ENCODE results near the gene PLCD4. TPM values are rescaled to one million over a fixed set of nuclear protein-coding genes. Genes with fewer than 3 reads are reported as not detected.

The PLCD4 gene
- total RNA-seq, 2 experiments from 2014 or later, result 0.10 to 0.38 TPM

DNA sequence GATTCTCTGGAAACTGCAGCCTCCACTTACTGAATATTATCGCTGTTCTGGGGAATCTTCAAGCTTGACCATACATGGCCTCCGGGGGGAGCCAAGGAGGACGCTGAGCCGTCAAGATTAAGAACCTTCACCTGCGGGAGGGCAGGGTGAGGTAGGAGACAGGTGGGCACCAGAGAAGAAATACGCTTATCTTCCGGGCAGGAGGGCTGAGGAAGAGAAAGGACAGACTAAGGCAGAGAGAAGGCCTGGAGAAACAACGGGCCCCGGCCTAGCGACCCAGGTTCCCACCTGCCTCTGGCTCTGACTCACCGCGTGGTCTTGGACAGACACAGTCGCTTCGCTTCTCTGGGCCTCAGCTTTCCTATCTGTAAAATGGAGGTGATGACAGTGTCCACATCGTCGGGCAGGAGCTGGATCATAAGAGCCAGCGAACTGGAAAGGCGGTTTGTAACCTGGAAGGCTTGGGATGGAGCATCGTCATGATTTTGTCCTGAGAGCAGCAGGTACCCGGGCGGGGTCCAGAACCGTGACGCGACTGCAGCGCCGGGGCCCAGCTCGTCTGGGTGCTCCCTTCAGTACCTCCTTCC, 51.1 kb downstream of the PLCD4 start:
- Mint-ChIP-seq H3K4me3 (peak overlapping the region; percentile 97), H3K27me3 (no peaks in the 10 kb centered on the region), H3K4me1 (peaks cover 43% of the 10 kb centered on the region), H3K9me3 (no peaks in the 10 kb centered on the region), H3K36me3 (ENCODE audit: low read depth) (peaks cover 56% of the 10 kb centered on the region), H3K27ac (peak overlapping the region; percentile 84)
- ChIA-PET POLR2A (interaction anchor here (0.5 to 6.3 kb wide), 24 partner anchors 9 to 729 kb away, joined by 3 to 76 read pairs (median 4); partner anchors contain the start of genes RNF25, STK36, TTLL4 and TUBA4A), CTCF (interaction anchor here (0.6 to 6.0 kb wide), 19 partner anchors 11 to 636 kb away, joined by 3 to 63 read pairs (median 7); partner anchors contain the start of genes RNF25, STK36 and TTLL4)
- DNase-seq, result peak; percentile 50

- Mint-ChIP-seq H3K27me3 (no peaks in the 10 kb centered on the region), H3K9me3 (no peaks in the 10 kb centered on the region), H3K4me1 (peaks cover 43% of the 10 kb centered on the region), H3K27ac (peak within 1 kb of the TSS; percentile 84), H3K4me3 (peak within 1 kb of the TSS; percentile 97), H3K36me3 (ENCODE audit: low read depth) (peaks cover 57% of the 10 kb centered on the region)
- DNase-seq, result peak; percentile 95
- CTCF ChIA-PET, result interaction anchor here (0.6 to 6.0 kb wide), 23 partner anchors 10 to 636 kb away, joined by 3 to 63 read pairs (median 4); partner anchors contain the start of genes RNF25, STK36, TTLL4 and ZFAND2B
- POLR2A ChIA-PET, result interaction anchor here (0.5 to 6.3 kb wide), 25 partner anchors 9 to 728 kb away, joined by 3 to 76 read pairs (median 4); partner anchors contain the start of genes RNF25, STK36, TTLL4 and TUBA4A
These were observed 51.7 kb downstream of the PLCD4 start, which contains the start of the genes BCS1L and ZNF142 for GRCh38 chr2:218659258-218659987. Gene BCS1L, plus strand, starts transcription at chr2:218659683. Its CDS starts 1,305 bp downstream, at chr2:218660988. Gene ZNF142, minus strand, starts transcription at chr2:218659623. Its CDS starts 3,194 bp downstream, at chr2:218656429.

GRCh38 chr2:218659988-218660358, 52.3 kb downstream of the PLCD4 start:
- Mint-ChIP-seq H3K9me3 (no peaks in the 10 kb centered on the region), H3K36me3 (ENCODE audit: low read depth) (peaks cover 60% of the 10 kb centered on the region), H3K27ac (peak overlapping the region; percentile 84)

GRCh38 chr2:218662377-218662776, 54.7 kb downstream of the PLCD4 start:
- H3K4me1 Mint-ChIP-seq, result peaks cover 35% of the 10 kb centered on the region
- no peak overlapping the region for H3K4me3 Mint-ChIP-seq
- CTCF ChIA-PET, result interaction anchor here (5.2 kb wide), 1 partner anchor 11 kb away, joined by 47 read pairs; the partner anchor contains the start of genes RNF25 and STK36
- no peak for DNase-seq
- H3K27ac Mint-ChIP-seq, result no peak overlapping the region
- no peaks in the 10 kb centered on the region for H3K9me3 Mint-ChIP-seq
- POLR2A ChIA-PET, result interaction anchor here (6.3 kb wide), 1 partner anchor 10 kb away, joined by 76 read pairs; the partner anchor contains the start of genes RNF25 and STK36
- H3K27me3 Mint-ChIP-seq, result no peaks in the 10 kb centered on the region
- peaks cover 55% of the 10 kb centered on the region for H3K36me3 Mint-ChIP-seq (ENCODE audit: low read depth)

More at GRCh38 chr2:218659988-218660358, 52.3 kb downstream of the PLCD4 start:
- H3K27me3 Mint-ChIP-seq, result no peaks in the 10 kb centered on the region
- DNase-seq, result no peak
- ChIA-PET CTCF (interaction anchor here (0.6 to 6.0 kb wide), 19 partner anchors 9 to 635 kb away, joined by 3 to 63 read pairs (median 7); partner anchors contain the start of genes RNF25, STK36, TTLL4 and ZFAND2B), POLR2A (interaction anchor here (0.9 to 6.3 kb wide), 20 partner anchors 9 to 594 kb away, joined by 3 to 76 read pairs (median 4); partner anchors contain the start of genes RNF25, STK36, TTLL4 and TUBA4A)
- peaks cover 43% of the 10 kb centered on the region for H3K4me1 Mint-ChIP-seq
- H3K4me3 Mint-ChIP-seq, result peak overlapping the region; percentile 97

GRCh38 chr2:218662827-218663226, 55.1 kb downstream of the PLCD4 start:
- POLR2A ChIA-PET, result interaction anchor here (6.3 kb wide), 1 partner anchor 10 kb away, joined by 76 read pairs; the partner anchor contains the start of genes RNF25 and STK36
- H3K4me1 Mint-ChIP-seq, result peaks cover 32% of the 10 kb centered on the region
- no peaks in the 10 kb centered on the region for H3K27me3 Mint-ChIP-seq
- H3K9me3 Mint-ChIP-seq, result no peaks in the 10 kb centered on the region
- CTCF ChIA-PET, result interaction anchor here (0.5 kb wide), 1 partner anchor 389 kb away, joined by 3 read pairs; no protein-coding TSS in a partner anchor
- H3K27ac Mint-ChIP-seq, result no peak overlapping the region
- H3K4me3 Mint-ChIP-seq, result no peak overlapping the region
- peaks cover 54% of the 10 kb centered on the region for H3K36me3 Mint-ChIP-seq (ENCODE audit: low read depth)
- no peak for DNase-seq

GRCh38 chr2:218663901-218664300, 56.2 kb downstream of the PLCD4 start:
- Mint-ChIP-seq H3K27ac (no peak overlapping the region), H3K9me3 (no peaks in the 10 kb centered on the region), H3K27me3 (no peaks in the 10 kb centered on the region), H3K4me3 (no peak overlapping the region), H3K4me1 (peaks cover 21% of the 10 kb centered on the region), H3K36me3 (ENCODE audit: low read depth) (peaks cover 53% of the 10 kb centered on the region)
- POLR2A ChIA-PET, result no interaction called here
- CTCF ChIA-PET, result no interaction called here
- no peak for DNase-seq

GRCh38 chr2:218664653-218665052, 57.0 kb downstream of the PLCD4 start:
- DNase-seq, result no peak
- POLR2A ChIA-PET, result no interaction called here
- Mint-ChIP-seq H3K27me3 (no peaks in the 10 kb centered on the region), H3K36me3 (ENCODE audit: low read depth) (peaks cover 49% of the 10 kb centered on the region), H3K9me3 (no peaks in the 10 kb centered on the region), H3K27ac (no peak overlapping the region), H3K4me1 (peaks cover 19% of the 10 kb centered on the region), H3K4me3 (no peak overlapping the region)
- CTCF ChIA-PET, result no interaction called here

DNA sequence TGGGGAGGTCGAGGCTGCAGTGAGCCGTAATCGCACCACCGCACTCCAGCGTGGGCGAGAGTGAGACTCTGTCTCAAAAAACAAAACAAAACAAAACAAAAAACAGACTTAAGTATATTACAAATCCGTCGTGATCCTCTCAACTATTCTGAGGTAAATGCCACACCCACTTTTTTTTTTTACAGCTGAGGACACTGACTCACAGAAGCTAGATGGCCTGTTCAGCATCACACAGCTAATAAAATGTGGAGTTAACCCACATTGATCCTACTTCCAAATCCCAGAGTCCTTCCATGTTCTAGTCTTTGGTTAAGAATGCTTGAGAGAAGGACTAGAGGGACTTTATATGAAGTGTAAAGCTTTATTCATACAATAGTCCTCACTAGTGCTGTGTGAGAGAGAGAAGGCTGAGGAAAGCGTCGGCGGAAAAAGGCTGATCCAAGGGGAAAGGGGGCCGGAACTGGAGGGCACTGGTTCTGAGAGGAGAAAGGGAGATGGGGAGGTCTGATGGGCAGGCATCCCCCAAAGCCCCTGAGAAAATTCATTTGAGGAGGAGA, 63.5 kb downstream of the PLCD4 start:
- ChIA-PET CTCF (interaction anchor here (0.7 to 5.5 kb wide), 8 partner anchors 12 to 205 kb away, joined by 3 to 47 read pairs (median 4); partner anchors contain the start of genes BCS1L, TTLL4 and ZNF142), POLR2A (interaction anchor here (0.9 to 4.4 kb wide), 8 partner anchors 11 to 274 kb away, joined by 3 to 76 read pairs (median 6); partner anchors contain the start of genes BCS1L, TTLL4 and ZNF142)
- H3K36me3 Mint-ChIP-seq (ENCODE audit: low read depth), result peaks cover 11% of the 10 kb centered on the region
- peak overlapping the region; percentile 88 for H3K27ac Mint-ChIP-seq
- H3K9me3 Mint-ChIP-seq, result no peaks in the 10 kb centered on the region
- peaks cover 27% of the 10 kb centered on the region for H3K4me1 Mint-ChIP-seq
- peak overlapping the region; percentile 97 for H3K4me3 Mint-ChIP-seq
- no peaks in the 10 kb centered on the region for H3K27me3 Mint-ChIP-seq
- no peak for DNase-seq

- Mint-ChIP-seq H3K4me3 (peak within 1 kb of the TSS; percentile 97), H3K4me1 (peaks cover 27% of the 10 kb centered on the region), H3K9me3 (no peaks in the 10 kb centered on the region), H3K36me3 (ENCODE audit: low read depth) (peaks cover 7% of the 10 kb centered on the region), H3K27me3 (no peaks in the 10 kb centered on the region), H3K27ac (peak within 1 kb of the TSS; percentile 88)
- peak; percentile 85 for DNase-seq
- ChIA-PET POLR2A (interaction anchor here (0.9 to 4.4 kb wide), 9 partner anchors 12 to 275 kb away, joined by 3 to 76 read pairs (median 6); partner anchors contain the start of genes BCS1L, TTLL4 and ZNF142), CTCF (interaction anchor here (0.7 to 5.5 kb wide), 7 partner anchors 12 to 205 kb away, joined by 3 to 47 read pairs (median 4); partner anchors contain the start of genes BCS1L, TTLL4 and ZNF142)
These were observed 64.2 kb downstream of the PLCD4 start, which contains the start of the genes RNF25 and STK36 for GRCh38 chr2:218671654-218672566. Gene RNF25, minus strand, starts transcription at chr2:218672002. Its CDS starts 32 bp downstream, at chr2:218671970. Gene STK36, plus strand, starts transcription at chr2:218672086. Its CDS starts 744 bp downstream, at chr2:218672830.

DNA sequence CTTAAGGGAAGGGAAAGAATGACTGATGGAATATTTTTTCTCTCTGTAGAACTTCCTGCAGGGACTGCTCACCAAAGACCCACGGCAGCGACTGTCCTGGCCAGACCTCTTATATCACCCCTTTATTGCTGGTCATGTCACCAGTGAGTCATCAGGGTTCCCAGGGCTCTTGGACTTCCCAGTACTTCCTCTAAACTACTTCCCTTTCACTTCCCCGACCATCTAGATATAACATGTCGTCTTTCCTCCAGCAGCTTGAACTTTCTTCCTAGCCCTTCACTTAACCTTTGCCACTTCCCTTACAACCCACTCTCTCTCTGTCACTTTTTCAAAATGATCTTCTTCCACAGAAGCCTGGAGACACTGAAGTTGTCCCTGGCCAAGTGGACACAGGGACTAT, 71.4 kb downstream of the PLCD4 start:
- ChIA-PET CTCF (interaction anchor here (1.5 kb wide), 1 partner anchor 115 kb away, joined by 3 read pairs; no protein-coding TSS in a partner anchor), POLR2A (no interaction called here)
- DNase-seq, result no peak
- no peaks in the 10 kb centered on the region for H3K27me3 Mint-ChIP-seq
- no peak overlapping the region for H3K27ac Mint-ChIP-seq
- no peaks in the 10 kb centered on the region for H3K9me3 Mint-ChIP-seq
- no peaks in the 10 kb centered on the region for H3K36me3 Mint-ChIP-seq (ENCODE audit: low read depth)
- no peak overlapping the region for H3K4me3 Mint-ChIP-seq
- no peaks in the 10 kb centered on the region for H3K4me1 Mint-ChIP-seq

DNA sequence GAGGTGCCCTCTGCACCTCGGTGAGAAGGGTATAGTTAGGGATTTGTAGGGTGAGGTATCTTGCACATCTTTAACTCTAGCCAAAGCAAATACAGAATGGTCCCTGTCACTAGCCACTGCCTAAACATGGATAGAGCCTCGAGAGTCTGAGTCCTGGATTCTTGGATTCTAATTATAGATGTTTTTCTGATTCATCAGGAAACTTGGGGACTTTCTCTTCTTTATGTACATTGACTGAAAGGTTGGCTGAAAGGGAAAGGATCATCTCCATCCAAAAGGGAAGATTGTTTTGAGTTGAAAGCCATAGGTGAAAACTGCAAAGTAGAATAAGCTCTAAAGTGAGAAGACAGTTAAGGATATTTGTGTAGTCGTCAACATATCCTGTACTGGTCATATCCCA, 72.4 kb downstream of the PLCD4 start:
- CTCF ChIA-PET, result interaction anchor here (1.0 kb wide), 1 partner anchor 23 kb away, joined by 4 read pairs; no protein-coding TSS in a partner anchor
- POLR2A ChIA-PET, result no interaction called here
- Mint-ChIP-seq H3K27ac (no peak overlapping the region), H3K4me1 (no peaks in the 10 kb centered on the region), H3K4me3 (no peak overlapping the region), H3K9me3 (no peaks in the 10 kb centered on the region), H3K36me3 (ENCODE audit: low read depth) (peaks cover 2% of the 10 kb centered on the region), H3K27me3 (no peaks in the 10 kb centered on the region)
- DNase-seq, result no peak
